ENCODE measurements around the gene CACNA1B.
A peak's percentile ranks its signal among the peaks of the same experiment; 100 is the strongest.

CACNA1B gene

DNA sequence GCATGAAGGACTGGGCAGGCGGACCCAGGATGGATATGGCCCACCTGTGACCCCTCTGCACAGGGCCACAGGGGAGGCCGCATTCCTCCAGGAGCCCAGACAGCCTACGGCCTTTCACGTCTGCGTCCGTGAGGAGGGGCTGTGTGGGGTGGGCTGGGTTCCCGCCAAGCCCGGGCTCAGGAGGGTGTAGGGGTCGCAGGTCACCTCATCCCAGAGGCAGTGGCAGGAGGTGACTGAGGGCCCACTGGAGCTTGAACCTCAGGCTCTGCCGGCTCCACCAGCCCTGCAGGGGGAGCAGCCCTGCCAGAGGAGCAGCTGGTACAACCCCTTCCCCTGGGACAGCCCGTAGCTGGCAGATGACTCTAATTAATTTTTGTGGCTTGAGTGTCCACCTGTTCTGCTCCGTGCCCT lies 40.7 kb upstream of the CACNA1B start:
- Histone ChIP-seq H3K27me3 (ENCODE audit: insufficient read depth, low read depth, severe bottlenecking) (no peaks in the 10 kb centered on the region), H3K9me3 (ENCODE audit: severe bottlenecking) (no peaks in the 10 kb centered on the region), H3K36me3 (peaks cover 33% of the 10 kb centered on the region), H3K27ac (no peak overlapping the region), H3K4me3 (ENCODE audit: low read depth, low read length) (no peak overlapping the region)
- peak; percentile 31 for DNase-seq
- TF ChIP-seq, protein P1, sequence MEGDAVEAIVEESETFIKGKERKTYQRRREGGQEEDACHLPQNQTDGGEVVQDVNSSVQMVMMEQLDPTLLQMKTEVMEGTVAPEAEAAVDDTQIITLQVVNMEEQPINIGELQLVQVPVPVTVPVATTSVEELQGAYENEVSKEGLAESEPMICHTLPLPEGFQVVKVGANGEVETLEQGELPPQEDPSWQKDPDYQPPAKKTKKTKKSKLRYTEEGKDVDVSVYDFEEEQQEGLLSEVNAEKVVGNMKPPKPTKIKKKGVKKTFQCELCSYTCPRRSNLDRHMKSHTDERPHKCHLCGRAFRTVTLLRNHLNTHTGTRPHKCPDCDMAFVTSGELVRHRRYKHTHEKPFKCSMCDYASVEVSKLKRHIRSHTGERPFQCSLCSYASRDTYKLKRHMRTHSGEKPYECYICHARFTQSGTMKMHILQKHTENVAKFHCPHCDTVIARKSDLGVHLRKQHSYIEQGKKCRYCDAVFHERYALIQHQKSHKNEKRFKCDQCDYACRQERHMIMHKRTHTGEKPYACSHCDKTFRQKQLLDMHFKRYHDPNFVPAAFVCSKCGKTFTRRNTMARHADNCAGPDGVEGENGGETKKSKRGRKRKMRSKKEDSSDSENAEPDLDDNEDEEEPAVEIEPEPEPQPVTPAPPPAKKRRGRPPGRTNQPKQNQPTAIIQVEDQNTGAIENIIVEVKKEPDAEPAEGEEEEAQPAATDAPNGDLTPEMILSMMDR (IDR thresholded peaks at IDR 0.05; ENCODE audit: low read depth, low read length), result peak; percentile 57

DNA sequence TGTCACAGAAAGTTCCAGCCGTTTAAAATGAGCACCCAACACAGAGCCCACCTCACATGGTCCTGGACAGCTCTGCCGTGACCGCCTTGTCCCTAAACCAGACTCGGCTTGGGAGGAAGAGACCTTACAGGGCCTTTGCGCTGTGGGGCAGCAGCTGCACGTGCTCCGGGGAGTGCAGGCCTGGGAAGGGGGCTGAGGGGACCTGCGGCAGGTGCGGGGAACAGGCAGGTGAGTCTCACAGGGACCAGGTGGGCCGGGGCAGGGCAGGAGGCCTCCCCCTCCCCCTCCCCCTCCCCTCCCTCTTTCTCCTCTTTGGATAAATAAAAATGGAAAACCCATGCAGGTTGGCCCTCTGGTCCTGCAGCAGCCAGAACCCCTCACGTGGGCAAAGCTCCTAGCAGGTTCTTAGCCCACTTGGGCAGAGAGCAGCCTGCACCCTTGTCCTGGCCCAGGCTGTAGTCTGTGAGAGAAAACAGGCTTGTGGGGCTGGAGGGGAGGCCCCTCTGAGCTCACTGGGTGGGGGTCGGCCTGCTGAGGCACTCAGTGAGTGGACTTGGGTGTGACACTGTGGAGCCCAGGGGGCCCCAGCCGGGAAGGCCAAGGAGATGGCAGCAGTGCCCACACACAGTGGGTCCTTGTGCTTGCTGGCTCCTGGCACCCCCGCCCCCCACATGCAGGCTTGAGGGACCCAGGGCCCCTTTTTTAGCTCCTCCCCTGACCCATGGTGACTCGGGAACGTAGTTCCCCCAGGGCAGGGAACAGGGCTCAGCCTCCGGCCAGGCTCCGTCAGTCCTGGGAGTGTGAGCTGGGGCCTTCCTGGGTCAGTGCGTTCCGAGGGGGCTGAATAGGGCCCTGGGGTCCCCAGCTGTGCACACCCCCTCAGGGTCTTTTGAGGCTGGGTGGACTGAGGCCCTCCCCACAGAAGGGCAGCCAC lies 40.0 kb upstream of the CACNA1B start:
- no peak for DNase-seq
- Histone ChIP-seq H3K36me3 (peaks cover 33% of the 10 kb centered on the region), H3K4me3 (ENCODE audit: low read depth, low read length) (no peak overlapping the region), H3K27me3 (ENCODE audit: insufficient read depth, low read depth, severe bottlenecking) (no peaks in the 10 kb centered on the region), H3K9me3 (ENCODE audit: severe bottlenecking) (no peaks in the 10 kb centered on the region), H3K27ac (no peak overlapping the region)
- TF ChIP-seq, protein P1 (IDR thresholded peaks at IDR 0.05; ENCODE audit: low read depth, low read length), result no peak

DNA sequence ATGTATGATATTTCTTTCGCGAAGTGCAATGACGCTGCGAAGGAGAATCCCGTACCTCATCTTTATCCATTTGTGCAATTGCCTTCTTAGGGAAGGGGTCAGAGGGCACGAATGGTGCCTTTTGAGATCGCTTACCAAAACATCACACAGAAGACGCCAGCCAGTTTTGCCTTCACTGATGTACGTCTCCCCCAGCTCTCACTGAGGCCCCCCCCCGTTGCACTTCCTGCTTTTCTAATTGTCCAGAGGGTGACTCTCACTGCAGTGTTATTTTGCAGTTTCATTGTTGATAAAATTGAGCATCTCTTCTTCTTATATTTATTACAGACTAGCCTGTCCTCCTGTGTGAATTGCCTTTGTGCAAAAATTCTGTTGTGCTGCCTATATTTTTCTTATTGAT lies 39.0 kb upstream of the CACNA1B start:
- no peaks in the 10 kb centered on the region for H3K9me3 ChIP-seq (ENCODE audit: severe bottlenecking)
- TF ChIP-seq, protein P1 (IDR thresholded peaks at IDR 0.05; ENCODE audit: low read depth, low read length), result no peak
- no peaks in the 10 kb centered on the region for H3K27me3 ChIP-seq (ENCODE audit: insufficient read depth, low read depth, severe bottlenecking)
- H3K36me3 ChIP-seq, result peaks cover 25% of the 10 kb centered on the region
- no peak overlapping the region for H3K27ac ChIP-seq
- H3K4me3 ChIP-seq (ENCODE audit: low read depth, low read length), result no peak overlapping the region
- DNase-seq, result no peak

DNA sequence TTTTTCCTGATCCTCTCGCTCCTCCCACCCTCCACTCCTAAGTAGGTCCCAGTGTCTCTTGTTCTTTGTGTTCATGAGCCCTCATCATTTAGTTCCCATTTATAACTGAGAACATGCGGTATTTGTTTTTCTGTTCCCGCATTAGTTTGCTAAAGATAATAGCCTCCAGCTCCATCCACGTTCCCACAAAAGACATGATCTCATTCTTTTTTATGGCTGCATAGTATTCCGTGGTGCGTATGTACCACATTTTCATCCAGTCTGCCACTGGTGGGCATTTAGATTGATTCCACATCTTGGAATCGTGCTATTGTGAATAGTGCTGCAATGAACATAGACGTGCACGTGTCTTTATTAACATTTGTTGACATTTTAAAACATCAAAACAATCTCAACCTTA lies 34.2 kb upstream of the CACNA1B start:
- Histone ChIP-seq H3K27me3 (ENCODE audit: insufficient read depth, low read depth, severe bottlenecking) (no peaks in the 10 kb centered on the region), H3K27ac (no peak overlapping the region), H3K9me3 (ENCODE audit: severe bottlenecking) (no peaks in the 10 kb centered on the region), H3K36me3 (no peaks in the 10 kb centered on the region), H3K4me3 (ENCODE audit: low read depth, low read length) (no peak overlapping the region)
- TF ChIP-seq, protein P1 (IDR thresholded peaks at IDR 0.05; ENCODE audit: low read depth, low read length), result no peak
- no peak for DNase-seq

DNA sequence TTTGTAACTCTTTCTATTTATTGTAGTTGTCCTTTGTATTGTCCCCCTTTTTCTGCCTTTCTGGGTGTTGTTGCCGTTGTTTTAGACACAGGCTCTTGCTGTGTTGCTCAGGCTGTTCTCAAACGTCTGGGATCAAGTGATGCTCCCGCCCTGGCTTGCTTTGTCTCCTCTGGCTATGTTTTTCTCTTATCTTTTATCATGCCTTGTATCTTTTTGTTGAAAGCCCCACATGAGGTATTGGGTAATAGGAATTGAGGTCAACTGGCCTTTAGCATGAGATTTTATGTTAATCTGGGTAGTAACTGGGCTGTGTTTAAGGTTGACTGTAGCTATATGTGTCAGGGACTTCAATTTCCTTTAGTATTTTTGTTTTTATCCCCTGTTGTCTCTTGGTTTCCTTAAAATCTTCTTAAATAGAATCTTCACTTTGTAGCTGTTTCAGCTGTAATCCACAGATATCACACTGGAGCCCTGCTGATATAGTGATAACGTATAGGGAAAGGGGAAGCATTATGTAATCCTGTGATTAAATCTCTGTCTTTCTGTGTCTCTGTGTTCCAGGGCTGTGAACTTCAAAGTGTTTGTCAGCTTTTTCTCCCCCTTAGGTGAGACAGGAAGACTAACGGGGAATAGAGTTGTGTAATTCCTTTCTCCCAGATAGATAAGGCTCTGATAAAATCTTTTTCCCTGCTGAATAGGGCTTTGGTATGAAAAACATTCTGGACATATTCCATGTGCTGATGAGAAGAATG lies 25.9 kb upstream of the CACNA1B start:
- TF ChIP-seq, protein P1 (IDR thresholded peaks at IDR 0.05; ENCODE audit: low read depth, low read length), result no peak
- no peak overlapping the region for H3K4me3 ChIP-seq (ENCODE audit: low read depth, low read length)
- no peak for DNase-seq
- peaks cover 5% of the 10 kb centered on the region for H3K9me3 ChIP-seq (ENCODE audit: severe bottlenecking)
- no peak overlapping the region for H3K27ac ChIP-seq
- no peaks in the 10 kb centered on the region for H3K27me3 ChIP-seq (ENCODE audit: insufficient read depth, low read depth, severe bottlenecking)
- no peaks in the 10 kb centered on the region for H3K36me3 ChIP-seq
